Left ventricle myocardium inferior (tissue), 1 donor: ENCODE measurements around the gene HCFC1. TPM values are rescaled to one million over a fixed set of nuclear protein-coding genes. Genes with fewer than 3 reads are reported as not detected.

Experiments used
- DNase-seq: peaks from one replicate; pipeline ENCODE4 v3.0.0-alpha.2; 2020
- H3K27ac ChIP-seq: fragments of 200-600 bp; replicated peaks from 2 replicates; pipeline ENCODE4 v1.8.0; 2021
- H3K27me3 ChIP-seq: fragments of 200-600 bp; 2 replicates; pipeline ENCODE4 v1.8.0; 2021; ENCODE audit warnings: low read depth
- H3K36me3 ChIP-seq: fragments of 200-600 bp; 2 replicates; pipeline ENCODE4 v1.8.0; 2021
- H3K4me1 ChIP-seq: fragments of 200-600 bp; 2 replicates; pipeline ENCODE4 v1.8.0; 2021
- H3K4me3 ChIP-seq: fragments of 200-600 bp; 2 replicates; pipeline ENCODE4 v1.8.0; 2021; ENCODE audit warnings: mild to moderate bottlenecking, moderate library complexity
- H3K9me3 ChIP-seq: fragments of 200-600 bp; replicated peaks from 2 replicates; pipeline ENCODE4 v1.8.0; 2021
- CTCF ChIP-seq: fragments of 200-600 bp; IDR thresholded peaks from 2 replicates; pipeline ENCODE4 v1.8.0; 2021; ENCODE audit warnings: antibody characterized with exemption, mild to moderate bottlenecking, borderline replicate concordance
- intact Hi-C: fragments of 100-400 bp; cut with micrococcal nuclease; formaldehyde crosslinking; loops from one replicate; pipeline ENCODE4 v1.11.0; 2022
- total RNA-seq: library from RNA; stranded (reverse); fragmentation: NEBNext Ultra II Directional; extraction: Animal tissue kit (Norgen Biotek cat#: 25700); gene quantifications from one replicate; pipeline ENCODE4 v1.2.1, GENCODE V29; 2021
- donor health status: DM: no; HTN: yes; CAD: no; lungs with severe emphysema.

HCFC1 gene
- total RNA-seq, 1 donor from 2014 or later = 28.4 TPM

DNA sequence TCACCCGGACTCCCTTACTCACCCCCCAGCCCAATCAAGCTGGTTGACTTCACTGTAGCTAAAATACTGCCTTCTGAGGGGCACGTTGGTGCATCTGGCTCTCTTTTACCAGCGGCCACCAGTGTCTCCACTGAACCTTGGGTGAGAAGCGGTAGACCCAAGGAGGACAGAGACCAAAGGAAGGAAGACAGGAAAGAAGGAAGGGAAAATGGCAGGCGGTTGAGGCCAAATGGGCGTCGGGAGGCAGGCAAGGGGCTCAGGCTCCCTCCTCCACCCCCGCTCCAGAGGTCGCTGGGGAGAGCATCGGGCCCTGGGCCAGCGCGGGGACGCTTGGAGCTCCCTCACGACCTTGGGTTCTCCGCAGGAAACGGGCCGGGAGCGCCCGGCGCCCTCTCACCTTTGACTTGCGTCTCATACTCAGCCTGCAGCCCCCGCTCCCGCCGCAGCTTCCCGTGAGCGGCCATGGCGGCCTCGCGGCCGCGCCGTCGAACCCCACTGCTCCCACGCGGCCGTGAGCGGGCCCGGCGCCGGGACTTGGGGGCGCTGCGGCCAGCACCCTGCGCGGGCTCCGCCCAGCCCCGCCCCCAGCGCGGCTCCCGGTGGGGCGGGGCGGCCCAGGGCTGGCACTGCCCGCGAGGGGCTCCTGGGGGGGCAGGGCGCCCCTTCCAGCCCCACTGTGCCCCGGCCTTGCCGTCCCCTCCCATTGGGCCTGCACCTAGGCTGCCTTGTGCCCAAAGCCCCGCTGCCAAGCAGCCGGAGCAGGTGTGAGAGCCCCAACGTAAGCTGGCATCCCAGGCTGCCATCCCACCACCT is 45.7 kb downstream of the HCFC1 start, which contains the start of gene ARHGAP4:
Gene ARHGAP4 (minus strand): TSS at position 526 of the 813 bp plus-strand sequence. CDS start 62 bp downstream, at position 464.
- H3K4me1 ChIP-seq = peaks cover 72% of the 10 kb centered on the region
- DNase-seq = no peak
- H3K27me3 ChIP-seq = no peaks in the 10 kb centered on the region
- H3K4me3 ChIP-seq = peak within 1 kb of the TSS; percentile 71
- H3K36me3 ChIP-seq = peaks cover 14% of the 10 kb centered on the region
- peak within 1 kb of the TSS; percentile 97 for H3K27ac ChIP-seq
- TF ChIP-seq CTCF = no peak
- no peaks in the 10 kb centered on the region for H3K9me3 ChIP-seq
- intact Hi-C loops = no loop called here

DNA sequence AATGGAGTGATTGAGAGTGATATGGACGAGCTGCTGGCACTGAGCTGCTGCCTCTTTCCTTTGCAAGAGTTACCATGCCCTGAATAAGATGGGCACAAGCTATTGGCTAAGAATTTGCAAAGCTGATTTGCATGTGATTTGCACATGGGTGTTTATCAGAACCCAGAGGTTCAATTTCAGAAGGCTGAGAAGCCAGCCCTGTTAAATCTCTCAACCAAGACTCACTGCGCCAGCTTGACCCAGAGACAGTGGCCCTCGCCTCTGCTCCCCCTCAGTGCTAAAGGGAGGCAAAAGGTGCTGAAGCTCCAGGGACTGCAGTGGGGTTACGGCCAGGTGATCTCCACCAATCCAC is 46.3 kb downstream of the HCFC1 start:
- Histone ChIP-seq H3K4me1 (peaks cover 73% of the 10 kb centered on the region), H3K9me3 (no peaks in the 10 kb centered on the region), H3K4me3 (peak overlapping the region; percentile 71), H3K27ac (peak overlapping the region; percentile 97), H3K36me3 (peaks cover 8% of the 10 kb centered on the region), H3K27me3 (no peaks in the 10 kb centered on the region)
- intact Hi-C loops = no loop called here
- TF ChIP-seq CTCF = no peak
- no peak for DNase-seq

GRCh38 chrX:153924149-153924861 is 47.3 kb downstream of the HCFC1 start:
- DNase-seq = no peak
- Histone ChIP-seq H3K27ac (peak overlapping the region; percentile 97), H3K9me3 (no peaks in the 10 kb centered on the region), H3K36me3 (no peaks in the 10 kb centered on the region), H3K4me3 (peak overlapping the region; percentile 71), H3K4me1 (peaks cover 72% of the 10 kb centered on the region), H3K27me3 (no peaks in the 10 kb centered on the region)
- intact Hi-C loops = no loop called here
- peak; percentile 45 for TF ChIP-seq CTCF

- no peak overlapping the region for H3K4me3 ChIP-seq
- no peaks in the 10 kb centered on the region for H3K36me3 ChIP-seq
- TF ChIP-seq CTCF = peak; percentile 68
- no peaks in the 10 kb centered on the region for H3K27me3 ChIP-seq
- intact Hi-C loops = no loop called here
- peak; percentile 79 for DNase-seq
- peak overlapping the region; percentile 97 for H3K27ac ChIP-seq
- no peaks in the 10 kb centered on the region for H3K9me3 ChIP-seq
- peaks cover 63% of the 10 kb centered on the region for H3K4me1 ChIP-seq
These were observed 48.4 kb downstream of the HCFC1 start for GRCh38 chrX:153922932-153923857.
